Calu3 (cell line): ENCODE results near the gene KRTAP5-5. TPM values are rescaled to one million over a fixed set of nuclear protein-coding genes. Genes with fewer than 3 reads are reported as not detected.

Experiments used
- BruUV-seq: library from RNA; stranded (reverse); fragments of 400-500 nt; replicated peaks from 2 replicates; lab custom pipeline; 2021; lab: Mats Ljungman, UMichigan
- CTCF ChIA-PET: fragments of 300-600 bp; sonication (Branson Sonifier 250); formaldehyde crosslinking; loops from one replicate; lab custom pipeline; 2022; ENCODE audit warnings: antibody characterized with exemption; lab: Charles Lee
- DNase-seq: peaks from one replicate; pipeline ENCODE4 v3.0.0; 2022
- H3K27ac Mint-ChIP-seq: one replicate; pipeline ENCODE4 v1.8.0; 2022; ENCODE audit warnings: mixed read lengths; ENCODE audit not compliant: unreplicated experiment
- H3K27me3 Mint-ChIP-seq: one replicate; pipeline ENCODE4 v1.8.0; 2022; ENCODE audit warnings: mixed read lengths; ENCODE audit not compliant: unreplicated experiment
- H3K36me3 Mint-ChIP-seq: one replicate; pipeline ENCODE4 v1.8.0; 2022; ENCODE audit warnings: mild to moderate bottlenecking, moderate library complexity, mixed read lengths; ENCODE audit not compliant: insufficient read depth, unreplicated experiment
- H3K4me1 Mint-ChIP-seq: one replicate; pipeline ENCODE4 v1.8.0; 2022; ENCODE audit warnings: mild to moderate bottlenecking, low read depth, mixed read lengths; ENCODE audit not compliant: unreplicated experiment
- H3K4me3 Mint-ChIP-seq: one replicate; pipeline ENCODE4 v1.8.0; 2022; ENCODE audit warnings: mild to moderate bottlenecking, low read depth, moderate library complexity, mixed read lengths; ENCODE audit not compliant: unreplicated experiment
- H3K9me3 Mint-ChIP-seq: one replicate; pipeline ENCODE4 v1.8.0; 2022; ENCODE audit warnings: low read depth, mixed read lengths; ENCODE audit not compliant: unreplicated experiment
- CTCF ChIP-seq: fragments of 200-600 bp; IDR thresholded peaks from one replicate; pipeline ENCODE4 v1.8.0; 2022; ENCODE audit warnings: antibody characterized with exemption; ENCODE audit not compliant: unreplicated experiment
- intact Hi-C: fragments of 100-400 bp; cut with micrococcal nuclease; formaldehyde crosslinking; loops from one replicate; pipeline ENCODE4 v1.10.0; 2022; ENCODE audit not compliant: unreplicated experiment
- total RNA-seq: library from RNA; stranded (reverse); gene quantifications from 2 replicates; pipeline ENCODE4 v1.2.3, GENCODE V29; 2022

Gene KRTAP5-5
- total RNA-seq, 1 experiment from 2014 or later: not detected

GRCh38 chr11:1653541-1654387, 24.2 kb downstream of the KRTAP5-5 start:
- H3K36me3 Mint-ChIP-seq: no peaks in the 10 kb centered on the region
- H3K4me3 Mint-ChIP-seq: no peak overlapping the region
- H3K27ac Mint-ChIP-seq: no peak overlapping the region
- CTCF ChIA-PET: interaction anchor here (1.0 to 3.1 kb wide), 10 partner anchors 22 to 502 kb away, joined by 3 to 54 read pairs (median 14); no protein-coding TSS in a partner anchor
- H3K9me3 Mint-ChIP-seq: no peaks in the 10 kb centered on the region
- BruUV-seq: no TSS peak
- no peak for DNase-seq
- TF ChIP-seq CTCF: no peak
- intact Hi-C loops: loop anchor here (5.0 kb wide), 1 partner anchor 499 kb away; no protein-coding TSS in a partner anchor
- peaks cover 77% of the 10 kb centered on the region for H3K27me3 Mint-ChIP-seq
- no peaks in the 10 kb centered on the region for H3K4me1 Mint-ChIP-seq

- BruUV-seq: no TSS peak
- intact Hi-C loops: loop anchor here (5.0 kb wide), 1 partner anchor 498 kb away; no protein-coding TSS in a partner anchor
- no peaks in the 10 kb centered on the region for H3K4me1 Mint-ChIP-seq
- CTCF ChIA-PET: interaction anchor here (2.2 to 3.1 kb wide), 2 partner anchors 347 to 496 kb away, joined by 28 to 54 read pairs; no protein-coding TSS in a partner anchor
- TF ChIP-seq CTCF: no peak
- H3K27me3 Mint-ChIP-seq: peaks cover 85% of the 10 kb centered on the region
- H3K36me3 Mint-ChIP-seq: no peaks in the 10 kb centered on the region
- no peak overlapping the region for H3K4me3 Mint-ChIP-seq
- H3K27ac Mint-ChIP-seq: no peak overlapping the region
- no peak for DNase-seq
- H3K9me3 Mint-ChIP-seq: no peaks in the 10 kb centered on the region
These were observed 25.0 kb downstream of the KRTAP5-5 start for GRCh38 chr11:1654388-1655167.

- Mint-ChIP-seq H3K4me3 (no peak overlapping the region), H3K9me3 (no peaks in the 10 kb centered on the region), H3K27me3 (peaks cover 90% of the 10 kb centered on the region), H3K27ac (no peak overlapping the region), H3K36me3 (no peaks in the 10 kb centered on the region), H3K4me1 (no peaks in the 10 kb centered on the region)
- intact Hi-C loops: no loop called here
- BruUV-seq: no TSS peak
- CTCF ChIA-PET: no interaction called here
- TF ChIP-seq CTCF: no peak
- DNase-seq: no peak
These were observed 25.8 kb downstream of the KRTAP5-5 start for GRCh38 chr11:1655168-1656060.

- H3K27ac Mint-ChIP-seq: no peak overlapping the region
- H3K4me1 Mint-ChIP-seq: no peaks in the 10 kb centered on the region
- CTCF ChIA-PET: no interaction called here
- no peaks in the 10 kb centered on the region for H3K9me3 Mint-ChIP-seq
- H3K36me3 Mint-ChIP-seq: no peaks in the 10 kb centered on the region
- no peak for DNase-seq
- peaks cover 90% of the 10 kb centered on the region for H3K27me3 Mint-ChIP-seq
- no peak for TF ChIP-seq CTCF
- BruUV-seq: no TSS peak
- H3K4me3 Mint-ChIP-seq: no peak overlapping the region
- intact Hi-C loops: no loop called here
These were observed 26.5 kb downstream of the KRTAP5-5 start for GRCh38 chr11:1656061-1656441.
